Calu3 (cell line): ENCODE measurements around the gene SLC35B1. TPM values are rescaled to one million over a fixed set of nuclear protein-coding genes. Genes with fewer than 3 reads are reported as not detected.

Source experiments
- BruUV-seq: library from RNA; stranded (reverse); fragments of 400-500 nt; replicated peaks from 2 replicates; lab custom pipeline; 2021; lab: Mats Ljungman, UMichigan
- CTCF ChIA-PET: fragments of 300-600 bp; sonication (Branson Sonifier 250); formaldehyde crosslinking; loops from one replicate; lab custom pipeline; 2022; ENCODE audit warnings: antibody characterized with exemption; lab: Charles Lee
- DNase-seq: peaks from one replicate; pipeline ENCODE4 v3.0.0; 2022
- H3K27ac Mint-ChIP-seq: one replicate; pipeline ENCODE4 v1.8.0; 2022; ENCODE audit warnings: mixed read lengths; ENCODE audit not compliant: unreplicated experiment
- H3K27me3 Mint-ChIP-seq: one replicate; pipeline ENCODE4 v1.8.0; 2022; ENCODE audit warnings: mixed read lengths; ENCODE audit not compliant: unreplicated experiment
- H3K36me3 Mint-ChIP-seq: one replicate; pipeline ENCODE4 v1.8.0; 2022; ENCODE audit warnings: mild to moderate bottlenecking, moderate library complexity, mixed read lengths; ENCODE audit not compliant: insufficient read depth, unreplicated experiment
- H3K4me1 Mint-ChIP-seq: one replicate; pipeline ENCODE4 v1.8.0; 2022; ENCODE audit warnings: mild to moderate bottlenecking, low read depth, mixed read lengths; ENCODE audit not compliant: unreplicated experiment
- H3K4me3 Mint-ChIP-seq: one replicate; pipeline ENCODE4 v1.8.0; 2022; ENCODE audit warnings: mild to moderate bottlenecking, low read depth, moderate library complexity, mixed read lengths; ENCODE audit not compliant: unreplicated experiment
- H3K9me3 Mint-ChIP-seq: one replicate; pipeline ENCODE4 v1.8.0; 2022; ENCODE audit warnings: low read depth, mixed read lengths; ENCODE audit not compliant: unreplicated experiment
- CTCF ChIP-seq: fragments of 200-600 bp; IDR thresholded peaks from one replicate; pipeline ENCODE4 v1.8.0; 2022; ENCODE audit warnings: antibody characterized with exemption; ENCODE audit not compliant: unreplicated experiment
- intact Hi-C: fragments of 100-400 bp; cut with micrococcal nuclease; formaldehyde crosslinking; loops from one replicate; pipeline ENCODE4 v1.10.0; 2022; ENCODE audit not compliant: unreplicated experiment
- total RNA-seq: library from RNA; stranded (reverse); gene quantifications from 2 replicates; pipeline ENCODE4 v1.2.3, GENCODE V29; 2022

SLC35B1 gene
- total RNA-seq, 1 experiment from 2014 or later: 117 TPM

GRCh38 chr17:49681106-49681979, 26.4 kb downstream of the SLC35B1 start:
- H3K27me3 Mint-ChIP-seq: peaks cover 16% of the 10 kb centered on the region
- H3K4me3 Mint-ChIP-seq: no peak overlapping the region
- intact Hi-C loops: no loop called here
- no peak for TF ChIP-seq CTCF
- H3K4me1 Mint-ChIP-seq: peaks cover 6% of the 10 kb centered on the region
- peaks cover 21% of the 10 kb centered on the region for H3K36me3 Mint-ChIP-seq
- DNase-seq: no peak
- no TSS peak for BruUV-seq
- CTCF ChIA-PET: interaction anchor here (0.5 to 1.2 kb wide), 4 partner anchors 27 to 314 kb away, joined by 3 to 5 read pairs (median 4); partner anchors contain the start of genes DLX3 and SLC35B1
- H3K9me3 Mint-ChIP-seq: no peaks in the 10 kb centered on the region
- no peak overlapping the region for H3K27ac Mint-ChIP-seq

DNA sequence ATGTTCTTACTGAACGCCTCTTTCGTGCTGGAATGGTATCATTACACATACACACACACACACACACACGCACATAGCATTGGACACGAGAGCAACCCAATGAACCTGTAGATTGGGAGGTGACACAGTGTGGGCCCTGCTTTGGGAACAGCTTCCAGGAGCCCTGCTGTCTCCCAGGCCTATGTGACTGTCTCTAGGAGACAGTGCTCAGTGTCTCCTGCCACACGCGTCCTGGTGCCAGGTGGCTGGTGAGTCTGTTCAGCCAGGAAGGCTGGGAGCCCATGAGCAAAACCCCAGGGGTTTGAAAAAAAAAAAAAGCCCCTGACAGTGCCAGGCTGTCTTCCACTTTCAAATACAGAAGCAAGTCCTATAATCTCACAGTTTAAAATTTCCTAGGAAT, 27.4 kb downstream of the SLC35B1 start:
- peaks cover 14% of the 10 kb centered on the region for H3K4me1 Mint-ChIP-seq
- no peak for TF ChIP-seq CTCF
- no peaks in the 10 kb centered on the region for H3K9me3 Mint-ChIP-seq
- no TSS peak for BruUV-seq
- H3K27ac Mint-ChIP-seq: no peak overlapping the region
- intact Hi-C loops: no loop called here
- no peak overlapping the region for H3K4me3 Mint-ChIP-seq
- DNase-seq: no peak
- CTCF ChIA-PET: no interaction called here
- peaks cover 16% of the 10 kb centered on the region for H3K27me3 Mint-ChIP-seq
- H3K36me3 Mint-ChIP-seq: peaks cover 25% of the 10 kb centered on the region

DNA sequence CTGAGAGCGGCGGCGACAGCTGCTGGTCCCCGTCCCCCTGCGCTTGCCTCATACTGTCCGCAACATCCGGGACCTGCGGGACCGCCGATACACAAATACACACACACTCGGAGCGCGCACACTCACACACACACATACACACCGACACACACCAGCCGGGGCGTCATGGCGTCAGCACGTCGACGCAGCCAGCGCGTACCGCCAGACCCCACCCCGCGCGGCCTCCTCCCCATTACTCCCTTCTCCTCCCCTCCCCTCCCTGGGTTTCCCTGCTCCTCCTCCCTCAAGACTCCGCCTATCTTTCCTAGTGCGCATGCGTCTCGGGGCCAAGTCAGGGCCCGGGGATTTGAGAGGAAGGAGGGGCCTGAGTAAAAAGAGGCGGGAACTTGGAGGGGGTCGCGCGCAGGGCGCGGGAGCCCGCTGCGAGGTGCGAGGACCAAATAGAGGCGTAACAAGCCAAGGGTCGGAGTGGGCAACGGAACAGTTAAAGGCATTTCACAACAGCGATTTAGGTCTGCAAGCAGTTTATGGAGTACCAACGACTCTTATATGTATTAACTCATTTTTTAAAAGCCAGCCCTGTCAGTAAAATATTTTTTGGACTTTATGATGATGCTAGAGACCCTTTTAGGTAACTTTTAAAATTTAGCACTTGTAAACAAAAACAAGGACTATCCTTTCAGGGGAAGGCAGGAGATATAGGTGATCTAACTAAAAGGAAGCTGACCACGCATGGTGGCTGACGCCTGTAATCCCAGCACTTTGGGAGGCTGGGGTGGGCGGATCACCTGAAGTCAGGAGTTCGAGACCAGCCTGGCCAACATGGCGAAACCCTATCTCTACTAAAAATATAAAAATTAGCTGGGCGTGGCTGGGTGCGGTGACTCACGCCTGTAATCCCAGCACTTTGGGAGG, 29.6 kb downstream of the SLC35B1 start, which contains the start of gene SPOP:
Gene SPOP (minus strand): TSS at position 165 of the 915 bp plus-strand sequence. CDS start 55,287 bp downstream, outside the sequence.
- Mint-ChIP-seq H3K36me3 (peaks cover 30% of the 10 kb centered on the region), H3K4me1 (peaks cover 26% of the 10 kb centered on the region), H3K27ac (peak within 1 kb of the TSS; percentile 82), H3K4me3 (peak within 1 kb of the TSS; percentile 78), H3K27me3 (peaks cover 16% of the 10 kb centered on the region), H3K9me3 (no peaks in the 10 kb centered on the region)
- peak; percentile 100 for DNase-seq
- CTCF ChIA-PET: interaction anchor here (0.6 to 1.0 kb wide), 4 partner anchors 21 to 1026 kb away, joined by 3 to 5 read pairs (median 4); partner anchors contain the start of gene PHB1
- TF ChIP-seq CTCF: no peak
- intact Hi-C loops: loop anchor here (10.0 kb wide), 1 partner anchor 53 kb away; no protein-coding TSS in a partner anchor
- BruUV-seq: no TSS peak
